MCF 10A (cell line): ENCODE measurements around the gene ZBTB7B. TPM values are rescaled to one million over a fixed set of nuclear protein-coding genes. Genes with fewer than 3 reads are reported as not detected.

Source experiments
- BruUV-seq: library from RNA; stranded (reverse); fragments of 400-500 nt; replicated peaks from 2 replicates; lab custom pipeline; 2021; lab: Mats Ljungman, UMichigan
- CTCF ChIA-PET: fragments of 300-600 bp; sonication (Branson Sonifier 250); formaldehyde crosslinking; extraction: SDS; loops from one replicate; lab custom pipeline; 2021; ENCODE audit warnings: antibody characterized with exemption, inconsistent platforms; lab: Yijun Ruan, JAX
- POLR2A ChIA-PET: fragments of 300-600, 350-650 bp; sonication (Branson Sonifier 250); formaldehyde crosslinking; extraction: SDS; loops from one replicate; lab custom pipeline; 2020; ENCODE audit warnings: antibody characterized with exemption, inconsistent platforms; lab: Yijun Ruan, JAX
- DNase-seq: peaks from one replicate; pipeline ENCODE4 v3.0.0-alpha.2; 2018; ENCODE audit not compliant: unreplicated experiment
- H3K27ac Mint-ChIP-seq: one replicate; pipeline ENCODE4 v1.8.0; 2022; ENCODE audit warnings: mild to moderate bottlenecking, low read depth, mixed read lengths; ENCODE audit not compliant: unreplicated experiment
- H3K27me3 Mint-ChIP-seq: one replicate; pipeline ENCODE4 v1.8.0; 2022; ENCODE audit warnings: mixed read lengths; ENCODE audit not compliant: insufficient read depth, unreplicated experiment
- H3K36me3 Mint-ChIP-seq: one replicate; pipeline ENCODE4 v1.8.0; 2022; ENCODE audit warnings: mild to moderate bottlenecking, moderate library complexity, mixed read lengths; ENCODE audit not compliant: insufficient read depth, unreplicated experiment
- H3K4me1 Mint-ChIP-seq: one replicate; pipeline ENCODE4 v1.8.0; 2022; ENCODE audit warnings: mixed read lengths; ENCODE audit not compliant: insufficient read depth, unreplicated experiment
- H3K4me3 Mint-ChIP-seq: one replicate; pipeline ENCODE4 v1.8.0; 2022; ENCODE audit warnings: mild to moderate bottlenecking, moderate library complexity, mixed read lengths; ENCODE audit not compliant: unreplicated experiment
- H3K9me3 Mint-ChIP-seq: one replicate; pipeline ENCODE4 v1.8.0; 2022; ENCODE audit warnings: mixed read lengths; ENCODE audit not compliant: unreplicated experiment
- CTCF ChIP-seq: fragments of 200-600 bp; IDR thresholded peaks from one replicate; pipeline ENCODE4 v1.8.0; 2022; ENCODE audit warnings: antibody characterized with exemption, mild to moderate bottlenecking; ENCODE audit not compliant: unreplicated experiment
- intact Hi-C: fragments of 100-400 bp; cut with micrococcal nuclease; formaldehyde crosslinking; loops from 2 replicates; pipeline ENCODE4 v1.14.1; 2022
- total RNA-seq: library from RNA; stranded (reverse); gene quantifications from 2 replicates; pipeline ENCODE4 v1.2.3, GENCODE V29; 2022

ZBTB7B gene
- total RNA-seq, 1 experiment from 2014 or later = 175 TPM

- POLR2A ChIA-PET = interaction anchor here (1.5 to 39.6 kb wide), 7 partner anchors 8 to 128 kb away, joined by 3 to 1917 read pairs (median 12); partner anchors contain the start of genes CKS1B, FLAD1, LENEP and PMVK
- peaks cover 44% of the 10 kb centered on the region for H3K4me1 Mint-ChIP-seq
- no peak for TF ChIP-seq CTCF
- no peaks in the 10 kb centered on the region for H3K9me3 Mint-ChIP-seq
- H3K36me3 Mint-ChIP-seq = peaks cover 26% of the 10 kb centered on the region
- CTCF ChIA-PET = interaction anchor here (0.6 to 4.2 kb wide), 13 partner anchors 8 to 105 kb away, joined by 3 to 45 read pairs (median 10); partner anchors contain the start of genes ADAM15, FLAD1, PMVK and SHC1
- peak overlapping the region; percentile 67 for H3K27ac Mint-ChIP-seq
- intact Hi-C loops = no loop called here
- no peak for DNase-seq
- H3K27me3 Mint-ChIP-seq = no peaks in the 10 kb centered on the region
- no TSS peak for BruUV-seq
- H3K4me3 Mint-ChIP-seq = peak overlapping the region; percentile 88
These were observed 45.4 kb upstream of the ZBTB7B start for GRCh38 chr1:154957091-154957657.

GRCh38 chr1:154958036-154958435 is 44.6 kb upstream of the ZBTB7B start:
- POLR2A ChIA-PET = interaction anchor here (12.3 to 39.6 kb wide), 2 partner anchors 22 to 31 kb away, joined by 114 to 1917 read pairs; partner anchors contain the start of genes CKS1B, FLAD1, LENEP and PMVK
- H3K9me3 Mint-ChIP-seq = no peaks in the 10 kb centered on the region
- intact Hi-C loops = no loop called here
- H3K27me3 Mint-ChIP-seq = no peaks in the 10 kb centered on the region
- H3K27ac Mint-ChIP-seq = no peak overlapping the region
- H3K4me3 Mint-ChIP-seq = no peak overlapping the region
- no peak for DNase-seq
- BruUV-seq = no TSS peak
- CTCF ChIA-PET = interaction anchor here (0.8 to 1.6 kb wide), 4 partner anchors 20 to 127 kb away, joined by 3 to 4 read pairs (median 3); no protein-coding TSS in a partner anchor
- H3K4me1 Mint-ChIP-seq = peaks cover 49% of the 10 kb centered on the region
- H3K36me3 Mint-ChIP-seq = peaks cover 35% of the 10 kb centered on the region
- no peak for TF ChIP-seq CTCF

GRCh38 chr1:154958681-154959425 is 43.7 kb upstream of the ZBTB7B start:
- CTCF ChIA-PET = interaction anchor here (1.1 to 1.6 kb wide), 3 partner anchors 59 to 126 kb away, joined by 3 to 5 read pairs (median 3); no protein-coding TSS in a partner anchor
- no peaks in the 10 kb centered on the region for H3K9me3 Mint-ChIP-seq
- POLR2A ChIA-PET = interaction anchor here (0.9 to 39.6 kb wide), 3 partner anchors 8 to 30 kb away, joined by 3 to 1917 read pairs (median 114); partner anchors contain the start of genes CKS1B, FLAD1, LENEP and PMVK
- H3K36me3 Mint-ChIP-seq = peaks cover 43% of the 10 kb centered on the region
- H3K4me3 Mint-ChIP-seq = no peak overlapping the region
- DNase-seq = no peak
- intact Hi-C loops = no loop called here
- H3K27me3 Mint-ChIP-seq = no peaks in the 10 kb centered on the region
- H3K27ac Mint-ChIP-seq = peak overlapping the region; percentile 33
- peaks cover 50% of the 10 kb centered on the region for H3K4me1 Mint-ChIP-seq
- no TSS peak for BruUV-seq
- no peak for TF ChIP-seq CTCF

- POLR2A ChIA-PET = interaction anchor here (0.9 to 39.6 kb wide), 3 partner anchors 8 to 29 kb away, joined by 3 to 1917 read pairs (median 114); partner anchors contain the start of genes CKS1B, FLAD1, LENEP and PMVK
- Mint-ChIP-seq H3K36me3 (peaks cover 48% of the 10 kb centered on the region), H3K27ac (peak overlapping the region; percentile 33)
These were observed 43.2 kb upstream of the ZBTB7B start for GRCh38 chr1:154959426-154959780.

More at GRCh38 chr1:154959426-154959780, 43.2 kb upstream of the ZBTB7B start:
- Mint-ChIP-seq H3K4me3 (peak overlapping the region; percentile 73), H3K4me1 (peaks cover 48% of the 10 kb centered on the region), H3K9me3 (no peaks in the 10 kb centered on the region), H3K27me3 (no peaks in the 10 kb centered on the region)
- no TSS peak for BruUV-seq
- no peak for DNase-seq
- CTCF ChIA-PET = interaction anchor here (0.6 to 1.6 kb wide), 5 partner anchors 10 to 1345 kb away, joined by 3 to 5 read pairs (median 3); no protein-coding TSS in a partner anchor
- intact Hi-C loops = no loop called here
- no peak for TF ChIP-seq CTCF
